HFFc6 (cell line): Measurements from ENCODE around the gene APOL2. TPM values are rescaled to one million over a fixed set of nuclear protein-coding genes. Genes with fewer than 3 reads are reported as not detected.
"Not testable (repeated sequence)": the region's sequence is repeated elsewhere in the genome, so short reads cannot be mapped to it uniquely, and the experiment has no call there.

Experiments used
- DNase-seq: peaks from one replicate; pipeline ENCODE4 v3.0.0-alpha.2; 2018
- H3K27ac Mint-ChIP-seq: 2 replicates; pipeline ENCODE4 v1.8.0; 2020; ENCODE audit warnings: mild to moderate bottlenecking, mixed read lengths
- H3K27me3 Mint-ChIP-seq: 2 replicates; pipeline ENCODE4 v1.8.0; 2021; ENCODE audit warnings: mild to moderate bottlenecking, moderate library complexity, mixed read lengths; ENCODE audit not compliant: insufficient read depth
- H3K36me3 Mint-ChIP-seq: 2 replicates; pipeline ENCODE4 v1.8.0; 2021; ENCODE audit warnings: low read depth, mixed read lengths
- H3K4me1 Mint-ChIP-seq: 2 replicates; pipeline ENCODE4 v1.8.0; 2020; ENCODE audit warnings: low read depth, mixed read lengths
- H3K4me3 Mint-ChIP-seq: 2 replicates; pipeline ENCODE4 v1.8.0; 2020; ENCODE audit warnings: mild to moderate bottlenecking, moderate library complexity, mixed read lengths
- H3K9me3 Mint-ChIP-seq: 2 replicates; pipeline ENCODE4 v1.8.0; 2020; ENCODE audit warnings: mild to moderate bottlenecking, mixed read lengths
- CTCF ChIP-seq: fragments of 200-600 bp; sonication (generic); IDR thresholded peaks from 2 replicates; pipeline ENCODE4 v1.5.0; 2021; ENCODE audit warnings: antibody characterized with exemption, mild to moderate bottlenecking
- total RNA-seq, 6 experiments: library from RNA; stranded (reverse); fragmentation: NEBNext Ultra II Directional; extraction: Animal tissue kit (Norgen Biotek cat#: 25700); gene quantifications; 2 replicates in 1 of 6; 3 replicates in 5 of 6; pipeline ENCODE4 v1.2.3, GENCODE V29; 2021

APOL2 gene
- total RNA-seq, 6 experiments from 2014 or later = 27.7 to 42.5 (median 38.5) TPM

GRCh38 chr22:36258701-36259614 lies 19.6 kb upstream of the APOL2 start:
- H3K36me3 Mint-ChIP-seq = no peaks in the 10 kb centered on the region
- no peak overlapping the region for H3K27ac Mint-ChIP-seq
- no peaks in the 10 kb centered on the region; the same call in 1 of the 2 replicates for H3K9me3 Mint-ChIP-seq
- peaks cover 18% of the 10 kb centered on the region; the same call in 1 of the 2 replicates for H3K4me1 Mint-ChIP-seq
- no peak overlapping the region; the same call in 1 of the 2 replicates for H3K4me3 Mint-ChIP-seq
- no peak for DNase-seq
- peaks cover 15% of the 10 kb centered on the region for H3K27me3 Mint-ChIP-seq
- TF ChIP-seq CTCF = no peak

- Mint-ChIP-seq H3K36me3 (no peaks in the 10 kb centered on the region), H3K27ac (no peak overlapping the region), H3K9me3 (no peaks in the 10 kb centered on the region; the same call in 1 of the 2 replicates), H3K27me3 (peaks cover 15% of the 10 kb centered on the region), H3K4me3 (no peak overlapping the region; the same call in 1 of the 2 replicates), H3K4me1 (peaks cover 22% of the 10 kb centered on the region)
- no peak for DNase-seq
- TF ChIP-seq CTCF = no peak
These were observed 18.8 kb upstream of the APOL2 start for GRCh38 chr22:36257948-36258670.

- no peak for TF ChIP-seq CTCF
- Mint-ChIP-seq H3K4me3 (no peak overlapping the region), H3K27ac (no peak overlapping the region), H3K4me1 (peaks cover 29% of the 10 kb centered on the region), H3K27me3 (peaks cover 15% of the 10 kb centered on the region), H3K36me3 (no peaks in the 10 kb centered on the region), H3K9me3 (no peaks in the 10 kb centered on the region; the same call in 1 of the 2 replicates)
- no peak for DNase-seq
These were observed 18.0 kb upstream of the APOL2 start for GRCh38 chr22:36257308-36257707.

GRCh38 chr22:36256478-36256877 lies 17.2 kb upstream of the APOL2 start:
- Mint-ChIP-seq H3K27ac (no peak overlapping the region), H3K4me1 (peaks cover 29% of the 10 kb centered on the region)

GRCh38 chr22:36255572-36255971 lies 16.2 kb upstream of the APOL2 start:
- H3K27ac Mint-ChIP-seq, H3K4me3 Mint-ChIP-seq, H3K36me3 Mint-ChIP-seq, H3K9me3 Mint-ChIP-seq, DNase-seq: not testable (repeated sequence)
- Mint-ChIP-seq H3K4me1 (peaks cover 29% of the 10 kb centered on the region), H3K27me3 (peaks cover 17% of the 10 kb centered on the region)

More at GRCh38 chr22:36256478-36256877, 17.2 kb upstream of the APOL2 start:
- H3K4me3 Mint-ChIP-seq = no peak overlapping the region
- no peak for DNase-seq
- H3K36me3 Mint-ChIP-seq = no peaks in the 10 kb centered on the region
- TF ChIP-seq CTCF = no peak
- H3K9me3 Mint-ChIP-seq = no peaks in the 10 kb centered on the region; the same call in 1 of the 2 replicates
- peaks cover 16% of the 10 kb centered on the region for H3K27me3 Mint-ChIP-seq
